Lower leg skin (tissue), 4 donors: ENCODE measurements around the gene ARHGEF26. TPM values are rescaled to one million over a fixed set of nuclear protein-coding genes. Genes with fewer than 3 reads are reported as not detected.

Experiments
- DNase-seq, 2 donors: peaks; one replicate each; pipeline ENCODE4 v3.0.0-alpha.2; 2019; ENCODE audit warnings: low spot score in 2 of 2
- H3K4me3 ChIP-seq: fragments of 200-600 bp; sonication (generic); 2 replicates; pipeline ENCODE4 v1.5.1; 2017; ENCODE audit warnings: mild to moderate bottlenecking, low read depth; ENCODE audit not compliant: poor library complexity, severe bottlenecking
- CTCF ChIP-seq, 3 donors: fragments of 450-650 bp; IDR thresholded peaks; one replicate each; pipeline ENCODE4 v1.5.1; 2016; ENCODE audit warnings: antibody characterized with exemption in 3 of 3, mild to moderate bottlenecking in 3 of 3, moderate library complexity in 2 of 3
- POLR2A ChIP-seq, 2 donors: fragments of 450-650 bp; IDR thresholded peaks; one replicate each; pipeline ENCODE4 v1.6.1; 2016 to 2017; ENCODE audit warnings: antibody characterized with exemption in 2 of 2, mild to moderate bottlenecking in 1 of 2, moderate library complexity in 1 of 2
- WGBS, 2 donors: methylation state at CpG; one replicate each; pipeline ENCODE4 v1.1.5; 2018; 5-methylcytosine and 5-hydroxymethylcytosine counted together
- intact Hi-C: fragments of 100-400 bp; cut with DNase I; formaldehyde crosslinking; loops from one replicate; pipeline ENCODE4 v1.15.0; 2023; ENCODE audit warnings: low total_unique reads
- total RNA-seq, 4 donors: library from RNA; depleted of rRNA; stranded (reverse); fragments of >200 nt; gene quantifications; one replicate each; pipeline ENCODE4 v1.1.0, GENCODE V29; 2016

Gene ARHGEF26
- total RNA-seq, 4 donors from 2014 or later, result 29.6 to 36.8 (median 33.1) TPM

GRCh38 chr3:154224866-154225265 is 103.7 kb downstream of the ARHGEF26 start:
- DNase-seq, result no peak
- intact Hi-C loops, result no loop called here
- H3K4me3 ChIP-seq, result no peak overlapping the region
- TF ChIP-seq POLR2A (IDR thresholded peaks at IDR 0.05), result no peak
- TF ChIP-seq CTCF (IDR thresholded peaks at IDR 0.05), result no peak

- intact Hi-C loops, result no loop called here
- DNase-seq, result no peak
- WGBS, 2 donors, result 80 to 86% methylated on average over 2 of the region's 2 CpGs
- no peak for TF ChIP-seq CTCF (IDR thresholded peaks at IDR 0.05)
- no peak overlapping the region for H3K4me3 ChIP-seq
Measured at GRCh38 chr3:154225536-154225935, 104.3 kb downstream of the ARHGEF26 start.

- DNase-seq, result no peak
- TF ChIP-seq CTCF (IDR thresholded peaks at IDR 0.05) (no peak), POLR2A (IDR thresholded peaks at IDR 0.05) (no peak)
- intact Hi-C loops, result no loop called here
Measured at GRCh38 chr3:154227531-154227930, 106.3 kb downstream of the ARHGEF26 start.

DNA sequence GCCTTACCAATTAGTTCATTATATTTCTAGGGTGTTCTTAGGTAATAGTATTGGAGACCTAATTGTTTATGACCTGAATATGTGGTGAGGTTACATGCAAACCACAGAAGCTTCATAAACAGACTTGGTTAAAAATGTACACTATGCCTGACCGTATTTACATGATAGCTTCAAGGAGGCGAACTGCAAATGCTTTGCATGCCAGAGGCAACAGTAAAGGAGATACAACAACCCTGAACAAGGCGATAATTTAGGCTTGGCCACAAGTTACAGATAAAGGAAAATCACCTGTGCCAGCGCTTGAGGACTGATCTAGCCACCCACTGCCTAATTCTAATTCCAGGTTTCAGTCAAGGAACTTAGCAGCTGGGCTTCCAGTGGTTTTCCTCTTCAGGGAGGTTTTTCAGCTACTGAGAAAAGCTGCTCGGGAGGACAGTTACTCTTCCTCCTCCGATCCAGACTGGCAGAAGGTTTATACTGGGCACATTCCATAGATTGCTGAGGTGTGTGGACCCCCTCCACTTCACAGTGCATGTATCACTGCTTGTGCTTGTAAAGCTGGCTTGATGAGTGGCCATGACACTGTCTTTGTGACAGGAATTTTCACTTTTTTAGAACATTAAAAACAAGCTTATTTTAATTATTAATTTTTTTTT is 107.5 kb downstream of the ARHGEF26 start:
- H3K4me3 ChIP-seq, result no peak overlapping the region
- TF ChIP-seq CTCF (IDR thresholded peaks at IDR 0.05), result no peak
- TF ChIP-seq POLR2A (IDR thresholded peaks at IDR 0.05), result no peak
- WGBS, 2 donors, result 91 to 95% methylated on average over 6 of the region's 6 CpGs
- DNase-seq, result no peak
- intact Hi-C loops, result no loop called here

More at GRCh38 chr3:154227531-154227930, 106.3 kb downstream of the ARHGEF26 start:
- no peak overlapping the region for H3K4me3 ChIP-seq
- WGBS, 2 donors, result 64 to 71% methylated on average over 3 of the region's 3 CpGs

DNA sequence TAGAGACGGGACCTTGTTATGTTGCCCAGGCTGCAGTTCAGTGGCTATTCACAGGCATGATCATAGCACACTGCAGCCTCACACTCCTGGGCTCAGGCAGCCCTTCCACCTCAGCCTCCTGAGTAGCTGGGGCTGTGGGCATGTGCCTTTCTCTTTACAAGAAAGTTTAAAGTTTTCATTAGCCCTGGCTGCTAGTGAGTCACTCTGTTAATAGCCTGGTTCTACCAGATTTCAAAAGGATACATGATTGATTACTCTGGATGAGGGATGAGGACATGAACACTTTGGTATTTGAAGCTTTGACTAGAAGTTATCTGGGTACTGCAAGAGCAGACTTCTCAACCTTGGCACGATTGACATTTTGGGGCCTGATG is 108.0 kb downstream of the ARHGEF26 start:
- 69 to 81% methylated on average over 2 of the region's 2 CpGs for WGBS, 2 donors

More for the DNA sequence above, 108.0 kb downstream of the ARHGEF26 start:
- intact Hi-C loops, result no loop called here
- no peak overlapping the region for H3K4me3 ChIP-seq
- DNase-seq, result no peak
- TF ChIP-seq CTCF (IDR thresholded peaks at IDR 0.05), result no peak
- no peak for TF ChIP-seq POLR2A (IDR thresholded peaks at IDR 0.05)
